K562 (cell line): ENCODE results near the gene MAST3. TPM values are rescaled to one million over a fixed set of nuclear protein-coding genes. Genes with fewer than 3 reads are reported as not detected.

Experiments used
- ATAC-seq: fragments of 200-7000 bp; cut with Tn5 transposase; 3 replicates; pipeline ENCODE4 v1.9.1; 2020; ENCODE audit warnings: moderate library complexity
- BruUV-seq: library from RNA; stranded (reverse); fragments of 400-500 nt; replicated peaks from 2 replicates; lab custom pipeline; 2021; lab: Mats Ljungman, UMichigan
- CTCF ChIA-PET: fragments of 300-600 bp; formaldehyde crosslinking; extraction: SDS; loops from one replicate; lab custom pipeline; 2021; ENCODE audit warnings: low intra/inter-chr PET ratio; lab: Yijun Ruan, JAX
- POLR2A ChIA-PET: fragments of 300-600, 350-650 bp; sonication (Branson Sonifier 250); formaldehyde crosslinking; extraction: SDS; loops from one replicate; lab custom pipeline; 2021; ENCODE audit warnings: antibody characterized with exemption, inconsistent platforms; lab: Yijun Ruan, JAX
- DNase-seq, 4 experiments: peaks; one replicate each; pipeline versions ENCODE4 v3.0.0 to v3.0.0-alpha.2; 2011 to 2018; ENCODE audit warnings: low spot score in 3 of 4, mixed read lengths in 3 of 4; ENCODE audit errors: extremely low read depth in 1 of 4
- FAIRE-seq: peaks from 2 replicates; lab custom pipeline; 2011; peaks lifted over from hg19 to GRCh38; lab: Jason Lieb, UNC
- H2AFZ ChIP-seq: 2 replicates; pipeline ENCODE4 v1.6.0; 2011; ENCODE audit warnings: low read depth, low read length, control low read depth, inconsistent platforms
- H3K27ac ChIP-seq: fragments of 200-600 bp; 3 replicates; pipeline ENCODE4 v1.8.0; 2011; ENCODE audit warnings: low read depth, mild to moderate bottlenecking, control low read depth, inconsistent platforms, low read length, moderate library complexity, mixed read lengths; ENCODE audit errors: extremely low read depth
- H3K27me3 ChIP-seq, 2 experiments: fragments of 300-600 bp in 1 of 2; 2 replicates in 1 of 2; 3 replicates in 1 of 2; pipeline versions ENCODE4 v1.6.0 to v1.8.0; 2011; ENCODE audit warnings: inconsistent platforms in 2 of 2, low read length in 2 of 2, mild to moderate bottlenecking in 1 of 2, mixed read lengths in 1 of 2, moderate library complexity in 1 of 2; ENCODE audit not compliant: control insufficient read depth in 2 of 2, insufficient read depth in 2 of 2
- H3K36me3 ChIP-seq: fragments of 300-600 bp; 3 replicates; pipeline ENCODE4 v1.8.0; 2011; ENCODE audit warnings: mild to moderate bottlenecking, low read length, inconsistent platforms; ENCODE audit not compliant: control insufficient read depth, insufficient read depth
- H3K4me1 ChIP-seq, 2 experiments: fragments of 200-600 bp in 1 of 2; replicated peaks in 1 of 2; 2 replicates in 1 of 2; 3 replicates in 1 of 2; pipeline versions ENCODE4 v1.5.1 to v1.8.0; 2011; ENCODE audit warnings: inconsistent platforms in 2 of 2, low read length in 2 of 2, mild to moderate bottlenecking in 1 of 2, mixed read lengths in 1 of 2, moderate library complexity in 1 of 2; ENCODE audit not compliant: control insufficient read depth in 2 of 2, insufficient read depth in 2 of 2
- H3K4me2 ChIP-seq: 2 replicates; pipeline ENCODE4 v1.6.1; 2011; ENCODE audit warnings: low read length, control low read depth, inconsistent platforms, mixed read lengths; ENCODE audit not compliant: insufficient read depth
- H3K4me3 ChIP-seq: fragments of 200-600 bp; sonication (generic), shearing (Covaris generic); 2 replicates; pipeline ENCODE4 v1.5.1; 2016; ENCODE audit warnings: control low read depth, inconsistent platforms
- H3K79me2 ChIP-seq: fragments of 200-600 bp; 3 replicates; pipeline ENCODE4 v1.8.0; 2011; ENCODE audit warnings: low read length, inconsistent platforms; ENCODE audit not compliant: control insufficient read depth, insufficient read depth
- H3K9ac ChIP-seq, 2 experiments: 2 replicates each; pipeline versions ENCODE4 v1.6.0 to v1.6.1; 2011; ENCODE audit warnings: low read depth in 2 of 2, low read length in 2 of 2, control low read depth in 1 of 2, inconsistent platforms in 1 of 2, mild to moderate bottlenecking in 1 of 2, mixed read lengths in 1 of 2; ENCODE audit not compliant: insufficient read depth in 1 of 2
- H3K9me1 ChIP-seq: one replicate; pipeline ENCODE4 v1.6.0; 2011; ENCODE audit warnings: inconsistent platforms, mild to moderate bottlenecking, low read length, moderate library complexity; ENCODE audit not compliant: control insufficient read depth, insufficient read depth
- H3K9me3 ChIP-seq: replicated peaks from 2 replicates; pipeline ENCODE4 v1.5.1; 2011; ENCODE audit warnings: low read depth, low read length, inconsistent platforms; ENCODE audit not compliant: control insufficient read depth, insufficient read depth
- H4K20me1 ChIP-seq: replicated peaks from 2 replicates; pipeline ENCODE4 v1.6.1; 2011; ENCODE audit warnings: low read length, inconsistent platforms, mixed read lengths; ENCODE audit not compliant: control insufficient read depth, insufficient read depth
- ZNF121 ChIP-seq: sonication (generic); formaldehyde crosslinking; conservative IDR thresholded peaks from 2 replicates; pipeline ENCODE4 v1.8.0; 2022; ENCODE audit warnings: missing genetic modification reagents
- WGBS: fragments of 100-300 bp; shearing (Covaris generic); methylation state at CpG from one replicate; pipeline ENCODE4 v1.1.6; 2016; ENCODE audit warnings: low coverage, mixed read lengths; ENCODE audit not compliant: insufficient coverage; ENCODE audit errors: missing lambda C conversion rate; 5-methylcytosine and 5-hydroxymethylcytosine counted together
- in situ Hi-C: fragments of 300-500 bp; cut with MboI; formaldehyde crosslinking; loops from 4 replicates; pipeline ENCODE4 v1.15.0; 2018; ENCODE audit warnings: inconsistent platforms, mixed read lengths
- intact Hi-C: fragments of 100-400 bp; cut with micrococcal nuclease; formaldehyde crosslinking; loops from 2 replicates; pipeline ENCODE4 v1.14.2; 2022
- polyA plus RNA-seq, 8 experiments: library from polyadenylated mRNA; depleted of rRNA in 4 of 8; stranded (reverse) in 5 of 8; unstranded in 3 of 8; fragments of >200 nt; fragmentation: Nextera tagmentation in 2 of 8; fragmentation: Illumina TruSeq in 1 of 8; extraction: Ambion mirVana in 2 of 8; extraction: Trizol in 1 of 8; gene quantifications; 2 replicates each; pipeline versions ENCODE4 v1.2.1 to v1.2.3, GENCODE V29; 2011 to 2014; ENCODE audit warnings: inconsistent platforms in 1 of 8, missing spikeins in 1 of 8
- total RNA-seq, 7 experiments: library from RNA; depleted of rRNA in 6 of 7; stranded (reverse); fragments of >200 nt in 6 of 7; fragmentation: Illumina TruSeq in 2 of 7; extraction: Trizol in 2 of 7; gene quantifications; 2 replicates each; pipeline versions ENCODE4 v1.2.1 to v1.2.3, GENCODE V29; 2011 to 2021; ENCODE audit warnings: low replicate concordance in 1 of 7
- TF ChIP-seq, protein P1 (sequence below): sonication (generic); formaldehyde crosslinking; IDR thresholded peaks from 2 replicates; pipeline ENCODE4 v1.8.0; 2022; ENCODE audit warnings: mild to moderate bottlenecking, missing genetic modification reagents, borderline replicate concordance
- TF ChIP-seq, protein P2 (sequence below), 2 experiments: fragments of 200-800 bp in 1 of 2; sonication (Bioruptor generic) in 1 of 2; sonication (generic) in 1 of 2; formaldehyde crosslinking in 1 of 2; IDR thresholded peaks in 1 of 2; conservative IDR thresholded peaks in 1 of 2; 2 replicates each; pipeline versions ENCODE4 v1.5.0 to v1.6.1; 2016 to 2020; ENCODE audit warnings: missing compliant biosample characterization in 1 of 2, missing genetic modification characterization in 1 of 2, missing genetic modification reagents in 1 of 2

The MAST3 gene
- total and polyA plus RNA-seq, 9 of the 15 experiments (the other 6 are each of a cell fraction or from before 2014, with no cell fraction given) = 0.94 to 9.9 (median 2.4) TPM

DNA sequence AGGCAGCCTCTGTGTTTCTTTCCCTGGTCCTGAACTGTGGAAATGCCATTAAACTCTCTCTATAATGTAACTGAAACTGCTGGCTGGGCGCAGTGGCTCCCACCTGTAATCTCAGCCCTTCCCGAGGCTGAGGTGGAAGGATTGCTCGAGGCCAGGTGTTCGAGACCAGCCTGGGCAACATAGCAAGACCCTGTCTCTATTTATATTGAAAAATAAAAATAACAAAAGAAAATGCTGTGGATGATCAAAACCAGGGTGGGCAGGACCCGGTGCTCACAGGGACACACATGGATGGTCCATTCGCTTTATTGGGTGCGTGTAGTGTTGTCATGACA, 98.9 kb downstream of the MAST3 start:
- peaks cover 17 to 40% of the 10 kb centered on the region in 2 experiments; a peak in 4 of 5 replicates for H3K4me1 ChIP-seq
- FAIRE-seq (no peak), ATAC-seq (no peak), DNase-seq (no peak)
- H3K9me3 ChIP-seq = no peaks in the 10 kb centered on the region
- no TSS peak for BruUV-seq
- H3K36me3 ChIP-seq = peaks cover 53% of the 10 kb centered on the region; the same call in 2 of the 3 replicates
- H3K79me2 ChIP-seq = peaks cover 18% of the 10 kb centered on the region
- intact Hi-C loops = no loop called here
- H3K27me3 ChIP-seq = no peaks in the 10 kb centered on the region
- H3K27ac ChIP-seq = no peak overlapping the region
- no peak overlapping the region for H3K4me3 ChIP-seq
- CTCF ChIA-PET = no interaction called here
- H2AFZ ChIP-seq = no peak overlapping the region
- POLR2A ChIA-PET = interaction anchor here (0.6 kb wide), 1 partner anchor 120 kb away, joined by 3 read pairs; no protein-coding TSS in a partner anchor
- H4K20me1 ChIP-seq = peaks cover 6% of the 10 kb centered on the region; the same call in 1 of the 2 replicates
- peak; percentile 17; the same call in 1 of the 2 replicates for TF ChIP-seq ZNF121 (CRISPR knock-in tag)
- TF ChIP-seq, protein P1, sequence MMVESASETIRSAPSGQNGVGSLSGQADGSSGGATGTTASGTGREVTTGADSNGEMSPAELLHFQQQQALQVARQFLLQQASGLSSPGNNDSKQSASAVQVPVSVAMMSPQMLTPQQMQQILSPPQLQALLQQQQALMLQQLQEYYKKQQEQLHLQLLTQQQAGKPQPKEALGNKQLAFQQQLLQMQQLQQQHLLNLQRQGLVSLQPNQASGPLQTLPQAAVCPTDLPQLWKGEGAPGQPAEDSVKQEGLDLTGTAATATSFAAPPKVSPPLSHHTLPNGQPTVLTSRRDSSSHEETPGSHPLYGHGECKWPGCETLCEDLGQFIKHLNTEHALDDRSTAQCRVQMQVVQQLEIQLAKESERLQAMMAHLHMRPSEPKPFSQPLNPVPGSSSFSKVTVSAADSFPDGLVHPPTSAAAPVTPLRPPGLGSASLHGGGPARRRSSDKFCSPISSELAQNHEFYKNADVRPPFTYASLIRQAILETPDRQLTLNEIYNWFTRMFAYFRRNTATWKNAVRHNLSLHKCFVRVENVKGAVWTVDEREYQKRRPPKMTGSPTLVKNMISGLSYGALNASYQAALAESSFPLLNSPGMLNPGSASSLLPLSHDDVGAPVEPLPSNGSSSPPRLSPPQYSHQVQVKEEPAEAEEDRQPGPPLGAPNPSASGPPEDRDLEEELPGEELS (CRISPR knock-in tag) = no peak
- TF ChIP-seq, protein P2, sequence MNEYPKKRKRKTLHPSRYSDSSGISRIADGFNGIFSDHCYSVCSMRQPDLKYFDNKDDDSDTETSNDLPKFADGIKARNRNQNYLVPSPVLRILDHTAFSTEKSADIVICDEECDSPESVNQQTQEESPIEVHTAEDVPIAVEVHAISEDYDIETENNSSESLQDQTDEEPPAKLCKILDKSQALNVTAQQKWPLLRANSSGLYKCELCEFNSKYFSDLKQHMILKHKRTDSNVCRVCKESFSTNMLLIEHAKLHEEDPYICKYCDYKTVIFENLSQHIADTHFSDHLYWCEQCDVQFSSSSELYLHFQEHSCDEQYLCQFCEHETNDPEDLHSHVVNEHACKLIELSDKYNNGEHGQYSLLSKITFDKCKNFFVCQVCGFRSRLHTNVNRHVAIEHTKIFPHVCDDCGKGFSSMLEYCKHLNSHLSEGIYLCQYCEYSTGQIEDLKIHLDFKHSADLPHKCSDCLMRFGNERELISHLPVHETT (CRISPR knock-in tag; conservative IDR thresholded peaks at IDR 0.05 in 1 of 2, IDR thresholded peaks at IDR 0.05 in 1 of 2) = no peak
- no peak overlapping the region for H3K4me2 ChIP-seq
- WGBS = 84% methylated on average over 7 of the region's 7 CpGs
- no peaks in the 10 kb centered on the region for H3K9me1 ChIP-seq
- peak overlapping the region in 1 of 2 experiments; percentile 36; a peak in 1 of 4 replicates for H3K9ac ChIP-seq
- in situ Hi-C loops = no loop called here
